HS-5 (cell line): ENCODE results near the gene GPLD1.

Source experiments
- DNase-seq: peaks from one replicate; pipeline ENCODE4 v3.0.0-alpha.2; 2012; ENCODE audit warnings: low read depth

GPLD1 gene

DNA sequence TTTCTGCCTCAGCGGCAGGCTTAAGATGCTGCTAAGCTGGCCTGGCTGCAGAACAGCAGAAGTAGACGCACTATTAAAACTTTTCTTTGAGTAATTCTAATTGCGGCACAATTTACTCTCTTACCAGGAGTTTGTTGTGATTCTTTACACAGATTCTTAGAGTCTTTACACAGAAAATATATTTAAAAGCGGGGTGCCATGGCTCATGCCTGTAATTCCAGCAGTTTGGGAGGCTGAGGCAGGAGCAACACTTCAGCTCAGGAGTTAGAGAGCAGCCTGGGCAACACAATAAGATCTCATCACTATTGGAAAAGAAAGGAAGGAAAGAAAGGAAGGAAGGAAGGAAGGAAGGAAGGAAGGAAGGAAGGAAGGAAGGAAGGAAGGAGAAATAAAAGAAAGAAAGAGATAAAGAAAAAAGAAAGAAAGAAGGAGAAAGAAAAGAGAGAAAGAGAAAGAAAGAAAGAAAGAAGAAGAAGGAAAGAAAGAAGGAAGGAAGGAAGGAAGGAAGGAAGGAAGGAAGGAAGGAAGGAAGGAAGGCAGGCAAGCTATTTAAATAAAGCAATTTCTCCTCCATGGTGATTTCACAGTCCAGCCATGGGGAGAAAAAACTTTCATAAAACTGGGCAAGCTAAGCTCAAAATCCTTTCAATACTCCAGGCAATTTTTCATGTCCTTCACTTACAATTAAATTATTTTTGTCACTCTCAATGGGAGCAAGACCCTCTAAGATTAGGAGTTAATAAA lies 107.7 kb downstream of the GPLD1 start:
- no peak for DNase-seq

- DNase-seq: no peak
Observed at GRCh38 chr6:24378473-24379097, 110.8 kb downstream of the GPLD1 start.
